Gastroesophageal sphincter (tissue), 3 donors: Measurements from ENCODE around the gene PARD6A.

ENCODE experiments used
- CTCF ChIP-seq, 4 experiments: fragments of 200-600 bp in 2 of 4; fragments of 450-650 bp in 2 of 4; sonication (generic) in 1 of 4; IDR thresholded peaks; one replicate each; pipeline ENCODE4 v1.5.1; 2017 to 2019; ENCODE audit warnings: antibody characterized with exemption in 4 of 4, mild to moderate bottlenecking in 2 of 4, moderate library complexity in 2 of 4
- EP300 ChIP-seq: sonication (generic); formaldehyde crosslinking; IDR thresholded peaks from one replicate; pipeline ENCODE4 v1.6.1; 2017; ENCODE audit warnings: antibody characterized with exemption, mild to moderate bottlenecking
- POLR2A ChIP-seq, 2 donors: fragments of 450-650 bp; IDR thresholded peaks; one replicate each; pipeline ENCODE4 v1.6.1; 2017; ENCODE audit warnings: antibody characterized with exemption in 2 of 2, mild to moderate bottlenecking in 2 of 2, moderate library complexity in 1 of 2
- POLR2AphosphoS5 ChIP-seq: sonication (generic); formaldehyde crosslinking; IDR thresholded peaks from one replicate; pipeline ENCODE4 v1.6.1; 2017; ENCODE audit warnings: antibody characterized with exemption

GRCh38 chr16:67650023-67650422 lies 10.7 kb upstream of the PARD6A start:
- TF ChIP-seq CTCF (IDR thresholded peaks at IDR 0.05) (no peak), EP300 (no peak), POLR2AphosphoS5 (no peak), POLR2A (IDR thresholded peaks at IDR 0.05) (no peak)
